Left cardiac atrium (tissue), 4 donors: Measurements from ENCODE around the gene STK39. TPM values are rescaled to one million over a fixed set of nuclear protein-coding genes. Genes with fewer than 3 reads are reported as not detected.

Source experiments
- ATAC-seq, 2 donors: fragments of 200-7000 bp; cut with Tn5 transposase; one replicate each; pipeline ENCODE4 v1.9.1; 2020; ENCODE audit warnings: mild to moderate bottlenecking in 2 of 2, moderate library complexity in 2 of 2
- DNase-seq: peaks from one replicate; pipeline ENCODE4 v3.0.0-alpha.2; 2020
- intact Hi-C, 2 donors: fragments of 100-400 bp; cut with DNase I; formaldehyde crosslinking; loops; one replicate each; pipeline versions ENCODE4 v1.14.1 to v1.15.1; 2022 to 2023
- total RNA-seq, 2 donors: library from RNA; stranded (reverse); fragmentation: NEBNext Ultra II Directional; extraction: Animal tissue kit (Norgen Biotek cat#: 25700); gene quantifications; one replicate each; pipeline ENCODE4 v1.2.1, GENCODE V29; 2021
- donor health status: DM: no; HTN: yes; CAD: no.
- donor health status: DM: no; HTN: yes; CAD: no; lungs with severe emphysema.
- donor health status: DM: yes; HTN: yes; CAD: no.
- donor health status: Dilated cardiomyopathy.

Gene STK39
- total RNA-seq, 2 donors from 2014 or later, result 12.3 to 14.1 TPM

GRCh38 chr2:168190590-168191336 is 56.6 kb downstream of the STK39 start:
- ATAC-seq (no peak), DNase-seq (no peak)
- intact Hi-C loops, result no loop called here

DNA sequence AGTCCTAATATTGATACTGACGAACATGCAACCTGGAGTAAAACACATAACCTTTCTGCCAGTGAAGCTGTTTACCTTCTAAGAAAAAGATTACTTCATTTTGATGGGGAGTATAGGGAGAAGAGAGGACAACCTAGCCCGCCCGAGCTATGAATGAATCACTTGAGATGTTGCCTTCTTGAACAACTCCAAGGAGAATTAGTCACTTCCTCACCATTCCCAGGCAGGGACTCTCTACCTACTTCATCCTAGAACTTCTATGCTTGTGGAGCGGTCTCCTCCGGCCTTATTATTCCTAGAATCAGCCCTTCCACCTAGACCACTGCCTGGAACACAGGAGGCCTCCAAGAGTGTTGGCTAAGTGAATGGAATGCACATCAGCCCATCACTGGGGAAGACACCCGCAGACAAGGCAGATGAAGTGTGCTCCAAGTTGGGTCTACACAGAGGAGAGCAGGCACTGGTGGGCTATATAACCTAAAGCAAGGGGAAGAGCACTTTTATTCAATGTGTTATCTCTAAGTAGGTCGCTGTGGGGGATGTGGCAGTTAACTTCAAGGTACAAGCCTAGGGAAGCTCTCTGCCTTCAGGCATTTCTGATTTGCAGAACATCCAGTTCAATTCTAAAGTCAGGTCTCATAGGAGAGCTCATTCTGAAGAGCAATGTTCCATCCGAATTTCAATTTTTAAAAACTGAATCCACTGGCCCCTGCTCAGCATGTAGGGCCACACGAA is 57.4 kb downstream of the STK39 start:
- ATAC-seq, result peak in 1 of 2 donors; percentile 63
- intact Hi-C loops, result no loop called here
- DNase-seq, result no peak

GRCh38 chr2:168188002-168188401 is 59.4 kb downstream of the STK39 start:
- ATAC-seq, result peak; percentile 46 to 48
- no peak for DNase-seq
- intact Hi-C loops, result no loop called here

DNA sequence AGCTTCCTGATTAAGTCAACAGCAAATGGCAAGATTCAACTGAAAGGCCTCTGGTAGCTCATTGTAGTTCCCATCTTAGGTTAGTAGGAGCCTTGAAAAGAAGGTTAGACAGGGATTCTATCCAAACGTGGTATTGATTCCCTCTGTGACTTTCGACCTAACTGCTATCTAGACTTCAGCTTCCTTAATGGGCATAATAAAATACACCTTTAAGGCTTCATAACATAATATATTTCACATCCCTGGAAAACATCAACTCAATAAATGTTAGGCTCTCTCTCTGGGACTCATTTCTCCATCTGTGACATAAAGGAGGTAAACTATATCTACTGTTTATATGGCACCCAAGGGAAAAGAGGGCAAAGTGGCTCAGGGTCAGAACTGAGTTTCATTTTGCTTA is 60.9 kb downstream of the STK39 start:
- ATAC-seq (no peak), DNase-seq (no peak)

GRCh38 chr2:168185583-168186274 is 61.7 kb downstream of the STK39 start:
- DNase-seq (no peak), ATAC-seq (no peak)
- intact Hi-C loops, result no loop called here

More for the DNA sequence above, 60.9 kb downstream of the STK39 start:
- intact Hi-C loops, result no loop called here

- DNase-seq (no peak), ATAC-seq (no peak)
- intact Hi-C loops, result no loop called here
Measured at GRCh38 chr2:168184681-168185513, 62.5 kb downstream of the STK39 start.

DNA sequence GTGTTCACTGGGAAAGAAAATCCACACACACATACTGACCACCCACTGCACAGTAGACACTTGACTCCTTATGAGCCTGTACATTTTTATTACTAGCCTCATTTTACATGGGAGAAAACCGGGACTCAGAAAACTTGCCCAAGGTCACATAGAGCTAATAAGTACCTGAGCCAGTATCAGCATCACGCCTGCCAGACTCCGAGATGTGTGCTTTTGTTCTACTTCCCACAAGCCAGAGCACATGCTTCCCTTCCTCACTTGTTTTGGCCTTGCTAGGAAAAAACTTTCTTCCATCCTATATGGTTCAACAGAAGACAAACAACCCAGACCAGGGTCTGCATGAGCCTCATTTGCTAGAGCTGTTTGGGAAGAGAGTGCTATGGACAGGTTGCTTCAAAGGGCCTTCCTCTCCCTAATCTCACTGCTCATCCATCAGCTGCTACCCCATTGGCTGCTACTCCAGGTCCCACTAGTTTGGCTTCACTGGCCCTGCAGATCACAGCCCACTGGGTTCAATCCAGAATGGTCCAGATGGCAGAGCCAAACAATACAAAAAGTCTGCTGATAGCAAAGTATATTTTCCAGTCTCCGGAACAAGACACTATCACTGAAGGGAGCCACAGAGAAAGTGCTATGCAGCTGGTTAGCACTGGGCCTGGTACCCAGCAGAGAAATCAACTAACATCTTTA is 63.9 kb downstream of the STK39 start:
- ATAC-seq (no peak), DNase-seq (no peak)
- intact Hi-C loops, result no loop called here

- intact Hi-C loops, result no loop called here
- DNase-seq (no peak), ATAC-seq (no peak)
Measured at GRCh38 chr2:168182550-168183249, 64.7 kb downstream of the STK39 start.

DNA sequence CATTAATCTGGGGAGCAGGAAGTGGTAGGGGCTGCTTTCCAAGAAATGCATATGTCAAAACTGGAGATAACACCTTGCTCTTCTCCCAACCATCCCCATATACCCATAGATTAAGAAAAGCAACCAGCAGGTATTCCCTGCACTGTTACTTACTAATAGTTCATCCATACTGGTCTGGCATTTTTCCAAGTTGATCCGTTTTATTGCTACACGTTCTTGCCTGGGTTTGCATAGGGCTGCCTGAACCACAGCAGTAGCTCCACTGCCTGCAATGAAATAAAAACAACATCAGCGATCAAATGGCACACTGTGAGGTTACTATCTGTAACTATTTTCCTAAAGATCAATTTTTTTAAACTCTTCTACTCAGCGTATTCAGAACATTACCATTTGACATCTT is 65.6 kb downstream of the STK39 start:
- intact Hi-C loops, result no loop called here
- ATAC-seq, result no peak
- no peak for DNase-seq

GRCh38 chr2:168180914-168181313 is 66.5 kb downstream of the STK39 start:
- intact Hi-C loops, result no loop called here
- ATAC-seq (no peak), DNase-seq (no peak)

DNA sequence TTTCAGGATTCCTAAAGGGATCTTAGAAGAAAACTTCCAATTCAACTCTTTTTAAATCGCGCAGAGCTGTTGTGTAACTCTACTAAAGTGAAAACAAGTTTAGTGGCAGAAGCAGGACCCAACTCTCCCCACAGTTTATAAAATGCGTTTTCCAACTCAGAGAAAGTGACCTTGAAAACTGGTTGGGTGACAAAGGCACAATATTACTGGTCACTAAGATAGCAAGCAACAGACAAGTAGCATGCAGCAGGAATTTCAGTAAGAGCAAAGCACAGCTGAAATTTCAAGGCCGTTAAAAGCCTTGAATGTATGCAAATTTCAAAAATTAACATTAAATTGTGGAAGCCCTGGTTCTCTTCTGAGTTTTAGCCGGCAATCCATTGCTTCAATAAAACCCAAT is 66.9 kb downstream of the STK39 start:
- no peak for ATAC-seq
- DNase-seq, result no peak
- intact Hi-C loops, result no loop called here

DNA sequence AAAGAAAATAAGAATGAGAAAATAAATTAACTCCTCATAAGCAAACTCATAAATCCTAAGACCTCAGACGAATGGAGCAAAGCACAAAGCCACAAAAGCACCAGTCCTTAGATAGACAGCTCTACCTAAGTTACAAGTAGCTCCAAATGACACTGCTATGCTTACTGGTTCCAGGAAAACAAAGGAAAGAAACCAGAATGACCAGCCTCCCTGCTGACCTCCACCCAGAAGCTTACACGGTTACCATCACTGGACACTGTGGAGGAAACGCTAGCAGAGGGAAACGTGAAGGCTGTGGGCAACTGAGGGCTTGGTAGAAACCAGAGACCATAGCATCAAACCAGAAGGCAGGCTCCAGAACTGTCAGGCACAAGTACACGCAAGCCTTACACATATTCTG is 67.8 kb downstream of the STK39 start:
- no peak for ATAC-seq
- intact Hi-C loops, result no loop called here
- no peak for DNase-seq

GRCh38 chr2:168178520-168179324 is 68.7 kb downstream of the STK39 start:
- DNase-seq, result no peak
- ATAC-seq, result peak in 1 of 2 donors; percentile 45
- intact Hi-C loops, result no loop called here

DNA sequence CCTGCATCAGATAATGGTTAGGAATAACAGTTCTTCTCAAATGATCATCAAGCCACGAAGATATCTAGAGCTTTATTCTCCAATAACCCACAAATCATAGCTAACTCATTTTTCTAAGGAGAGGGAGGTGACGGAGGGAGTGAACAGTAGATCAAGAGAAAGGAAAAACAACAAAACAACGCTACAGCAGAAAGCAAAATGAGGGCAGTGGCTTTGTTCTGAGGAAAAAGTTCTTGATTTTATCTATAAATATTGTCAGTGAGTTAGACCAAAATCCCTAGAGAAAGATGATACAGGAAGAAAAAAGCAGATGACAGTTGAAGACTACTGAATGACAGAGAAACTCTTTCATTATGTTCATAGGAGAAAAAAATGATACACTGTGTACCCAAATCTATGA is 71.0 kb downstream of the STK39 start:
- no peak for ATAC-seq
- DNase-seq, result no peak
- intact Hi-C loops, result no loop called here

- intact Hi-C loops, result no loop called here
- no peak for DNase-seq
- no peak for ATAC-seq
Measured at GRCh38 chr2:168175469-168175868, 71.9 kb downstream of the STK39 start.

GRCh38 chr2:168174756-168175155 is 72.6 kb downstream of the STK39 start:
- no peak for ATAC-seq
- DNase-seq, result no peak
- intact Hi-C loops, result no loop called here

GRCh38 chr2:168172071-168172470 is 75.3 kb downstream of the STK39 start:
- peak in 1 of 2 donors; percentile 65 for ATAC-seq
- intact Hi-C loops, result no loop called here
- DNase-seq, result no peak
